Activated CD4-positive, alpha-beta memory T cell treated with anti-CD3 and anti-CD28 coated beads for 36 hours (primary cell): Measurements from ENCODE around the gene XIRP1. TPM values are rescaled to one million over a fixed set of nuclear protein-coding genes. Genes with fewer than 3 reads are reported as not detected.

ENCODE experiments used
- CTCF ChIA-PET: fragments of 350-600 bp; sonication (Branson Sonifier 250); formaldehyde crosslinking; loops from one replicate; lab custom pipeline; 2021; ENCODE audit warnings: antibody characterized with exemption, inconsistent platforms; lab: Charles Lee
- POLR2A ChIA-PET: fragments of 350-600 bp; sonication (Branson Sonifier 250); formaldehyde crosslinking; loops from one replicate; lab custom pipeline; 2021; ENCODE audit warnings: antibody characterized with exemption; lab: Charles Lee
- DNase-seq: peaks from one replicate; pipeline ENCODE4 v3.0.0-alpha.2; 2020
- H3K27ac Mint-ChIP-seq: one replicate; pipeline ENCODE4 v1.8.0; 2021; ENCODE audit warnings: mixed read lengths
- H3K27me3 Mint-ChIP-seq: one replicate; pipeline ENCODE4 v1.8.0; 2021; ENCODE audit warnings: mixed read lengths
- H3K36me3 Mint-ChIP-seq: one replicate; pipeline ENCODE4 v1.8.0; 2021; ENCODE audit warnings: mixed read lengths
- H3K4me1 Mint-ChIP-seq: one replicate; pipeline ENCODE4 v1.8.0; 2021; ENCODE audit warnings: low read depth, mixed read lengths
- H3K4me3 Mint-ChIP-seq: one replicate; pipeline ENCODE4 v1.8.0; 2021; ENCODE audit warnings: mild to moderate bottlenecking, mixed read lengths
- H3K9me3 Mint-ChIP-seq: one replicate; pipeline ENCODE4 v1.8.0; 2021; ENCODE audit warnings: mixed read lengths
- intact Hi-C: fragments of 100-400 bp; cut with micrococcal nuclease; formaldehyde crosslinking; loops from one replicate; pipeline ENCODE4 v1.15.1; 2023
- microRNA-seq: library from miRNA; unstranded; fragments of <30 nt; microRNA quantifications from one replicate; pipeline ENCODE4 v1.2.0, GENCODE V29; 2022; ENCODE audit warnings: borderline number of aligned reads, borderline microRNAs expressed, borderline replicate concordance
- total RNA-seq, 2 experiments: library from RNA; stranded (reverse); gene quantifications; one replicate each; pipeline ENCODE4 v1.2.3, GENCODE V29; 2021

Gene XIRP1
- total RNA-seq, 2 experiments from 2014 or later, result 1.3 to 1.6 TPM

GRCh38 chr3:39138804-39139415, 53.5 kb downstream of the XIRP1 start:
- Mint-ChIP-seq H3K9me3 (no peaks in the 10 kb centered on the region), H3K4me1 (peaks cover 47% of the 10 kb centered on the region), H3K27me3 (no peaks in the 10 kb centered on the region), H3K36me3 (peaks cover 30% of the 10 kb centered on the region), H3K27ac (peak overlapping the region; percentile 52), H3K4me3 (no peak overlapping the region)
- CTCF ChIA-PET, result interaction anchor here (1.4 kb wide), 1 partner anchor 153 kb away, joined by 3 read pairs; no protein-coding TSS in a partner anchor
- POLR2A ChIA-PET, result interaction anchor here (0.9 to 1.5 kb wide), 2 partner anchors 9 to 22 kb away, joined by 3 read pairs; no protein-coding TSS in a partner anchor
- intact Hi-C loops, result no loop called here
- DNase-seq, result no peak

GRCh38 chr3:39137991-39138803, 54.2 kb downstream of the XIRP1 start:
- H3K9me3 Mint-ChIP-seq, result no peaks in the 10 kb centered on the region
- intact Hi-C loops, result no loop called here
- H3K4me1 Mint-ChIP-seq, result peaks cover 42% of the 10 kb centered on the region
- no peak overlapping the region for H3K4me3 Mint-ChIP-seq
- H3K27ac Mint-ChIP-seq, result peak overlapping the region; percentile 52
- H3K27me3 Mint-ChIP-seq, result no peaks in the 10 kb centered on the region
- H3K36me3 Mint-ChIP-seq, result peaks cover 23% of the 10 kb centered on the region
- no peak for DNase-seq
- CTCF ChIA-PET, result interaction anchor here (1.4 kb wide), 1 partner anchor 154 kb away, joined by 3 read pairs; no protein-coding TSS in a partner anchor
- POLR2A ChIA-PET, result interaction anchor here (1.5 kb wide), 1 partner anchor 22 kb away, joined by 3 read pairs; no protein-coding TSS in a partner anchor

DNA sequence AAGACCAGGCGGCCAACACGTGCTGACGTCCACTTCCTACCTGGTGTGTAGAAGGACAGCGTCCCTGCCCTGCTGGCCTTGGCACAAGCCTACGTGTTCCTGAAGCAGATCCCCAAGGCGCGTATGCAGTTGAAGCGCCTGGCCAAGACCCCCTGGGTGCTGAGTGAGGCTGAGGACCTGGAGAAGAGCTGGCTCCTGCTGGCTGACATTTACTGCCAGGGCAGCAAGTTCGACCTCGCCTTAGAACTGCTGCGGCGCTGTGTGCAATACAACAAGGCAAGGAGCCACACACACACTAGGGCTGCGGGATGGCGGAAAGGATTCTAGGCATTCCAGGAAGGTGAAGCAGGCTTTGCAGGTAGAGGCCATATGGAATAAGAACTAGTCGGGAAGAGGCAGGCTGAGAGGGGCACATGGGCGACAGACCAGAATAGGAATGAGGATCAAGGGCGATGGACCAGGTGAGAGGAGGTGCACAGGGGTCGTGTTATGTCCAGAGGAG, 54.9 kb downstream of the XIRP1 start:
- POLR2A ChIA-PET, result interaction anchor here (0.9 to 1.5 kb wide), 2 partner anchors 21 to 155 kb away, joined by 3 read pairs; no protein-coding TSS in a partner anchor
- Mint-ChIP-seq H3K27ac (no peak overlapping the region), H3K4me3 (no peak overlapping the region), H3K4me1 (peaks cover 39% of the 10 kb centered on the region), H3K36me3 (peaks cover 16% of the 10 kb centered on the region), H3K9me3 (no peaks in the 10 kb centered on the region), H3K27me3 (no peaks in the 10 kb centered on the region)
- intact Hi-C loops, result no loop called here
- DNase-seq, result no peak
- CTCF ChIA-PET, result no interaction called here

GRCh38 chr3:39136533-39137434, 55.6 kb downstream of the XIRP1 start:
- CTCF ChIA-PET, result interaction anchor here (0.7 kb wide), 1 partner anchor 18 kb away, joined by 3 read pairs; no protein-coding TSS in a partner anchor
- Mint-ChIP-seq H3K9me3 (no peaks in the 10 kb centered on the region), H3K4me1 (peaks cover 38% of the 10 kb centered on the region), H3K4me3 (no peak overlapping the region), H3K27ac (no peak overlapping the region), H3K27me3 (no peaks in the 10 kb centered on the region), H3K36me3 (peaks cover 12% of the 10 kb centered on the region)
- POLR2A ChIA-PET, result interaction anchor here (0.6 to 0.9 kb wide), 2 partner anchors 156 to 569 kb away, joined by 3 to 6 read pairs; no protein-coding TSS in a partner anchor
- intact Hi-C loops, result no loop called here
- DNase-seq, result no peak

DNA sequence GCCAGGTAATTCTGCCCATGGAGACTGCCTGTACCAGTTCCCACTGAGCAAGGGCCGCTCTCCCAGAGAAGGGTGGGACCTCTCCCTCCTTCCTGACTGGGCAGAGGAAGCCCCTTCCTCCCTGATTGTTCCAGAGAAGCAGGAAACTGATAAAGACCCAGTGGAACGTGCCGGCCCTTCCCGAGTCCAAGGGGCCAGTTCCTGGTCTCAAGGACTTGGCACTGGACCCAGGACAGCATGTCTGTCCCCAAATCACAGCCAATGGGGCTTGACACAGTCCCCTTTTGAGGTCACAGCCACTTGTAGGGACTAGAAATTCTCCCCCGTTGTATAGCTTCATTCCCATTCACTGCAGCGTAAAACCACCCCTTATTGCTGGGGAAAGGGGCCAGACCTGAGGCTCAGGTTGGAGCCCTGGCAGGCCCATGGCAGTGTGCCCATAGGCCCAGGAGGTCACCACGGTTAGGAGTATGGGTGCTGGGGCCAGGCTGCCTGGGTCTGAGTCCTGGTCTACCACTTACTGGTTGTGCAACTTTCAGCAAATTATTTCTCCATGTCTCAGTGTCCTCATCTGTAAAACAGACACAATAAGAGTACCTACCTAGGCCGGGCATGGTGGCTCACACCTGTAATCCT, 57.1 kb downstream of the XIRP1 start:
- POLR2A ChIA-PET, result no interaction called here
- CTCF ChIA-PET, result no interaction called here
- no peaks in the 10 kb centered on the region for H3K36me3 Mint-ChIP-seq
- peaks cover 26% of the 10 kb centered on the region for H3K4me1 Mint-ChIP-seq
- H3K27ac Mint-ChIP-seq, result no peak overlapping the region
- no peak overlapping the region for H3K4me3 Mint-ChIP-seq
- no peak for DNase-seq
- no peaks in the 10 kb centered on the region for H3K27me3 Mint-ChIP-seq
- no peaks in the 10 kb centered on the region for H3K9me3 Mint-ChIP-seq
- intact Hi-C loops, result no loop called here

DNA sequence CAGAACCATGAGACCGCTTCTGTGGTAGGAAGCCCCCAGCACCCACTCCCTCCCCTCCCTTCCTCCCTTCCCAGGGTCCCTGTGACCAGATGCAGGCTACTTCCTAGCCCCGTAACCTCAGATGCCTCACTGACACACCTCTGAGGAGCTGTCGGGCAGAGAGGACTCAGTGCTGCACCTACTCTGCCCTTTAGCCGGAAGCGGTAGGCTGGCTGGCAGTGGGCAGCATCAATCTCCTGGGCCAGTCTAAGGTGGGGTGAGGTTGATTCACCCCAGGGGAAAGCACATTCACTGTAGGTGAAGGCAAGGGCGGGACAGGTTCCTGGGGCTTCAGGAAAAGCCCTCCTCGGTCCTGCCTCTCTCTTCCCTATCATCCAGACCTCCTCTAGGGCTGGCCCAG, 58.1 kb downstream of the XIRP1 start:
- CTCF ChIA-PET, result interaction anchor here (1.3 to 1.8 kb wide), 2 partner anchors 158 to 244 kb away, joined by 5 to 7 read pairs; no protein-coding TSS in a partner anchor
- H3K27me3 Mint-ChIP-seq, result no peaks in the 10 kb centered on the region
- no peaks in the 10 kb centered on the region for H3K9me3 Mint-ChIP-seq
- H3K4me3 Mint-ChIP-seq, result no peak overlapping the region
- POLR2A ChIA-PET, result interaction anchor here (1.1 kb wide), 1 partner anchor 26 kb away, joined by 3 read pairs; no protein-coding TSS in a partner anchor
- no peak for DNase-seq
- no peak overlapping the region for H3K27ac Mint-ChIP-seq
- no peaks in the 10 kb centered on the region for H3K36me3 Mint-ChIP-seq
- peaks cover 16% of the 10 kb centered on the region for H3K4me1 Mint-ChIP-seq
- intact Hi-C loops, result no loop called here

- no peak overlapping the region for H3K4me3 Mint-ChIP-seq
- H3K36me3 Mint-ChIP-seq, result no peaks in the 10 kb centered on the region
- no peaks in the 10 kb centered on the region for H3K9me3 Mint-ChIP-seq
- H3K4me1 Mint-ChIP-seq, result peaks cover 12% of the 10 kb centered on the region
- ChIA-PET POLR2A (interaction anchor here (1.1 kb wide), 1 partner anchor 26 kb away, joined by 3 read pairs; no protein-coding TSS in a partner anchor), CTCF (interaction anchor here (1.3 to 1.8 kb wide), 2 partner anchors 158 to 244 kb away, joined by 5 to 7 read pairs; no protein-coding TSS in a partner anchor)
- H3K27me3 Mint-ChIP-seq, result no peaks in the 10 kb centered on the region
- no peak overlapping the region for H3K27ac Mint-ChIP-seq
- DNase-seq, result no peak
- intact Hi-C loops, result no loop called here
These were observed 58.6 kb downstream of the XIRP1 start for GRCh38 chr3:39133822-39134221.

Small RNA genes within 50 kb of the gene (microRNA-seq; reads per million reads assigned to microRNA genes)
- not detected for gene MIR6822

Other genes with a start within 250 kb of the XIRP1 start
- gene SCN11A, start 140.7 kb downstream of the XIRP1 start, total RNA-seq, result under 1 TPM; 0.02 to 0.05 TPM
- gene WDR48, start 140.6 kb downstream of the XIRP1 start, total RNA-seq, result 10 to 100 TPM; 38.5 to 43.8 TPM
- gene GORASP1, start 85.0 kb downstream of the XIRP1 start, total RNA-seq, result 10 to 100 TPM; 32.7 to 34.1 TPM
- 1 to 10 TPM; 1.7 to 1.8 TPM for gene TTC21A, start 84.9 kb downstream of the XIRP1 start, total RNA-seq
- 10 to 100 TPM; 63.0 to 66.2 TPM for gene CSRNP1, start 39.0 kb downstream of the XIRP1 start, total RNA-seq
- gene CX3CR1, start 87.4 kb upstream of the XIRP1 start, total RNA-seq, result under 1 TPM; 0.07 to 0.21 TPM
- under 1 TPM; 0.48 to 0.51 TPM for gene CCR8, start 137.1 kb upstream of the XIRP1 start, total RNA-seq
- 10 to 100 TPM; 23.1 to 24.9 TPM for gene SLC25A38, start 190.8 kb upstream of the XIRP1 start, total RNA-seq
- gene RPSA, start 214.1 kb upstream of the XIRP1 start, total RNA-seq, result 1,000 to 10,000 TPM; 2,627 to 2,738 TPM